HepG2 (cell line): ENCODE results near the gene DNAJC18. TPM values are rescaled to one million over a fixed set of nuclear protein-coding genes. Genes with fewer than 3 reads are reported as not detected.

ENCODE experiments used
- CBX1 ChIP-seq: IDR thresholded peaks from one replicate; pipeline ENCODE4 v1.6.1; 2016; ENCODE audit warnings: antibody characterized with exemption, low read depth
- CCAR2 ChIP-seq: fragments of 200-400 bp; formaldehyde crosslinking; optimal IDR thresholded peaks from 2 replicates; pipeline ENCODE3; 2018; ENCODE audit warnings: low read depth, mild to moderate bottlenecking, low read length, moderate library complexity
- CENPT ChIP-seq: sonication (generic); formaldehyde crosslinking; IDR thresholded peaks from 2 replicates; pipeline ENCODE4 v1.8.0; 2022; ENCODE audit warnings: low read depth, mild to moderate bottlenecking, moderate library complexity, missing genetic modification reagents
- CREM ChIP-seq, 2 experiments: sonication (generic) in 1 of 2; formaldehyde crosslinking in 1 of 2; IDR thresholded peaks; 2 replicates each; pipeline versions ENCODE4 v1.4.0 to v1.6.1; 2016 to 2020; ENCODE audit warnings: antibody characterized with exemption in 1 of 2, mild to moderate bottlenecking in 1 of 2, missing genetic modification reagents in 1 of 2
- DRAP1 ChIP-seq: IDR thresholded peaks from 2 replicates; pipeline ENCODE4 v1.6.1; 2016; ENCODE audit warnings: missing genetic modification reagents, missing compliant biosample characterization
- EHMT2 ChIP-seq: fragments of 200-600 bp; sonication (generic); IDR thresholded peaks from 2 replicates; pipeline ENCODE4 v1.7.0; 2017; ENCODE audit warnings: antibody characterized with exemption, low read depth, low read length, borderline replicate concordance
- FOXK2 ChIP-seq: fragments of 450-650 bp; IDR thresholded peaks from 2 replicates; pipeline ENCODE4 v1.6.1; 2016
- GLI4 ChIP-seq: sonication (generic); formaldehyde crosslinking; IDR thresholded peaks from 2 replicates; pipeline ENCODE4 v1.5.1; 2020; ENCODE audit warnings: missing genetic modification reagents, mild to moderate bottlenecking, moderate library complexity, borderline replicate concordance
- HIVEP1 ChIP-seq: sonication (generic); formaldehyde crosslinking; IDR thresholded peaks from 2 replicates; pipeline ENCODE4 v1.4.0; 2020; ENCODE audit warnings: mild to moderate bottlenecking, missing genetic modification reagents
- HOXA7 ChIP-seq: sonication (generic); formaldehyde crosslinking; IDR thresholded peaks from 2 replicates; pipeline ENCODE4 v1.8.1; 2022; ENCODE audit warnings: mild to moderate bottlenecking, missing genetic modification reagents, moderate library complexity
- MTA1 ChIP-seq: sonication (generic); formaldehyde crosslinking; IDR thresholded peaks from 2 replicates; pipeline ENCODE4 v1.4.0; 2020; ENCODE audit warnings: missing genetic modification reagents, mild to moderate bottlenecking, borderline replicate concordance
- NCOA5 ChIP-seq: sonication (generic); formaldehyde crosslinking; IDR thresholded peaks from 2 replicates; pipeline ENCODE4 v1.4.0; 2020; ENCODE audit warnings: missing genetic modification reagents
- WIZ ChIP-seq: sonication (generic); formaldehyde crosslinking; IDR thresholded peaks from 2 replicates; pipeline ENCODE4 v1.5.1; 2020; ENCODE audit warnings: mild to moderate bottlenecking, missing genetic modification reagents
- ZNF121 ChIP-seq: sonication (generic); formaldehyde crosslinking; IDR thresholded peaks from 2 replicates; pipeline ENCODE4 v1.5.0; 2020; ENCODE audit warnings: mild to moderate bottlenecking, missing genetic modification reagents
- ZNF124 ChIP-seq: sonication (generic); formaldehyde crosslinking; IDR thresholded peaks from 2 replicates; pipeline ENCODE4 v1.4.0; 2020; ENCODE audit warnings: missing genetic modification reagents
- ZNF225 ChIP-seq: sonication (generic); formaldehyde crosslinking; IDR thresholded peaks from 2 replicates; pipeline ENCODE4 v1.4.0; 2020; ENCODE audit warnings: mild to moderate bottlenecking, missing genetic modification reagents
- ZNF276 ChIP-seq: sonication (generic); formaldehyde crosslinking; IDR thresholded peaks from 2 replicates; pipeline ENCODE4 v1.4.0; 2020; ENCODE audit warnings: mild to moderate bottlenecking, low read depth, missing genetic modification reagents
- ZNF282 ChIP-seq: fragments of 450-650 bp; IDR thresholded peaks from 2 replicates; pipeline ENCODE4 v1.6.1; 2018; ENCODE audit not compliant: partially characterized antibody
- ZNF326 ChIP-seq: sonication (generic); formaldehyde crosslinking; IDR thresholded peaks from 2 replicates; pipeline ENCODE4 v1.4.0; 2020; ENCODE audit warnings: missing genetic modification reagents, borderline replicate concordance
- ZNF335 ChIP-seq: sonication (generic); formaldehyde crosslinking; IDR thresholded peaks from 2 replicates; pipeline ENCODE4 v1.4.0; 2020; ENCODE audit warnings: missing genetic modification reagents
- ZNF34 ChIP-seq: sonication (generic); formaldehyde crosslinking; IDR thresholded peaks from 2 replicates; pipeline ENCODE4 v1.4.0; 2020; ENCODE audit warnings: mild to moderate bottlenecking, missing genetic modification reagents, borderline replicate concordance
- ZNF567 ChIP-seq: sonication (generic); formaldehyde crosslinking; IDR thresholded peaks from 2 replicates; pipeline ENCODE4 v1.8.1; 2023; ENCODE audit warnings: mild to moderate bottlenecking, missing genetic modification reagents, borderline replicate concordance
- ZNF766 ChIP-seq: sonication (generic); formaldehyde crosslinking; IDR thresholded peaks from 2 replicates; pipeline ENCODE4 v1.5.0; 2020; ENCODE audit warnings: missing genetic modification reagents, borderline replicate concordance
- polyA plus RNA-seq, 8 experiments: library from polyadenylated mRNA; depleted of rRNA in 3 of 8; stranded (reverse) in 7 of 8; unstranded in 1 of 8; fragments of >200 nt; fragmentation: Illumina TruSeq in 4 of 8; extraction: Trizol in 4 of 8; gene quantifications; 2 replicates each; pipeline versions ENCODE4 v1.2.1 to v1.2.3, GENCODE V29; 2011 to 2016; ENCODE audit warnings: low read depth in 4 of 8, missing spikeins in 1 of 8, mixed read lengths in 1 of 8; ENCODE audit not compliant: insufficient read depth in 1 of 8
- total RNA-seq, 5 experiments: library from RNA; depleted of rRNA; stranded (reverse); fragments of >200 nt; fragmentation: Illumina TruSeq; extraction: Trizol; gene quantifications; 2 replicates each; pipeline ENCODE4 v1.2.3, GENCODE V29; 2016; ENCODE audit warnings: low read depth in 1 of 5
- TF ChIP-seq, protein P1 (sequence below): sonication (generic); formaldehyde crosslinking; IDR thresholded peaks from 2 replicates; pipeline ENCODE4 v1.4.0; 2020; ENCODE audit warnings: missing genetic modification reagents
- TF ChIP-seq, protein P2 (sequence below): sonication (generic); formaldehyde crosslinking; IDR thresholded peaks from 2 replicates; pipeline ENCODE4 v1.9.0; 2021; ENCODE audit warnings: missing genetic modification reagents, borderline replicate concordance

The DNAJC18 gene
- total and polyA plus RNA-seq, 2 of the 13 experiments (the other 11 are each of a cell fraction or from before 2014, with no cell fraction given): 6.5 to 6.6 TPM

DNA sequence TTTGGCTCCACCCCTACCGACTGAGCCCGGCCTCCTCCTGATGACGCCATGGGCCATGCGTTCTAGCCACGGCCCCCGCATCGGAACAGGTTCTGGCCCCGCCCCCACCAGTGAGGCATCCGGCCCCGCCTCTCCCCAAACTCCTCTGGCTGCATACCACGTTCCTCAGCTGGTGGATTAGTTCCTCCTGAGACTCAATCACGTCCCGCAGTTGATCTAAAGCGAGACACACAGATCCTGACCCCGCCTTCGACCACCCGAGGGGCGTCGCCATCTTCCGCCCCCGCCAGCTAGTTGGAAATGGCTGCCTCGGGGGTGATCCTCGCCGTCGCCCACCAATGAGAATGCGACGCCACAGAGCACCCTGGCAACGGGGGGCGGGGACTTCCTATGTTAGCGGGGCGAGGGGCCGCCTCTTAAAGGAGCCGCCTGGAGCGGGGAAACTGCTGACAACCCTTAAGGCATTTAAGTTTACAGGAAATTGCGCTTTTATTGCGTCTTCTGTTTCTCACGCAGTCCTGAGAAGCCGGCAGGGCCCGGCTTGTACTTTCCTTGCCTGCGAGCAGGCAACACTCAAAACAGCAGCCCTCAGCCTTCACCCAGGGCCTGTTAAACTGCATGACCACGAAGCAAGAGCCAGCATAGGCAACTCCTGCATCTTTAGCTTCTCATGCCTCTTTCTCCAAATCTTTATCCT is 35.4 kb downstream of the DNAJC18 start, which contains the start of gene SPATA24 (continued):
- TF ChIP-seq HOXA7 (CRISPR knock-in tag) (no peak), DRAP1 (CRISPR knock-in tag) (peak; percentile 32; the same call in 1 of the 2 replicates), ZNF766 (CRISPR knock-in tag) (no peak), ZNF121 (CRISPR knock-in tag) (no peak), ZNF335 (CRISPR knock-in tag) (peak; percentile 37; the same call in 1 of the 2 replicates), ZNF34 (no peak), CCAR2 (no peak), CREM (IDR thresholded peaks at IDR 0.05) (peak; percentile 77), CREM (CRISPR knock-in tag; IDR thresholded peaks at IDR 0.05) (no peak), ZNF567 (CRISPR knock-in tag) (no peak), ZNF276 (CRISPR knock-in tag) (no peak), HIVEP1 (CRISPR knock-in tag) (peak; percentile 72), MTA1 (no peak), ZNF225 (CRISPR knock-in tag) (peak; percentile 78; the same call in 1 of the 2 replicates), FOXK2 (no peak), ZNF326 (CRISPR knock-in tag) (no peak), CBX1 (no peak), NCOA5 (no peak), CENPT (CRISPR knock-in tag) (no peak), WIZ (no peak), ZNF124 (CRISPR knock-in tag) (no peak), EHMT2 (no peak), GLI4 (peak; percentile 71; the same call in 1 of the 2 replicates), ZNF282 (no peak)
- TF ChIP-seq, protein P1, sequence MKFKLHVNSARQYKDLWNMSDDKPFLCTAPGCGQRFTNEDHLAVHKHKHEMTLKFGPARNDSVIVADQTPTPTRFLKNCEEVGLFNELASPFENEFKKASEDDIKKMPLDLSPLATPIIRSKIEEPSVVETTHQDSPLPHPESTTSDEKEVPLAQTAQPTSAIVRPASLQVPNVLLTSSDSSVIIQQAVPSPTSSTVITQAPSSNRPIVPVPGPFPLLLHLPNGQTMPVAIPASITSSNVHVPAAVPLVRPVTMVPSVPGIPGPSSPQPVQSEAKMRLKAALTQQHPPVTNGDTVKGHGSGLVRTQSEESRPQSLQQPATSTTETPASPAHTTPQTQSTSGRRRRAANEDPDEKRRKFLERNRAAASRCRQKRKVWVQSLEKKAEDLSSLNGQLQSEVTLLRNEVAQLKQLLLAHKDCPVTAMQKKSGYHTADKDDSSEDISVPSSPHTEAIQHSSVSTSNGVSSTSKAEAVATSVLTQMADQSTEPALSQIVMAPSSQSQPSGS (CRISPR knock-in tag): no peak
- TF ChIP-seq, protein P2, sequence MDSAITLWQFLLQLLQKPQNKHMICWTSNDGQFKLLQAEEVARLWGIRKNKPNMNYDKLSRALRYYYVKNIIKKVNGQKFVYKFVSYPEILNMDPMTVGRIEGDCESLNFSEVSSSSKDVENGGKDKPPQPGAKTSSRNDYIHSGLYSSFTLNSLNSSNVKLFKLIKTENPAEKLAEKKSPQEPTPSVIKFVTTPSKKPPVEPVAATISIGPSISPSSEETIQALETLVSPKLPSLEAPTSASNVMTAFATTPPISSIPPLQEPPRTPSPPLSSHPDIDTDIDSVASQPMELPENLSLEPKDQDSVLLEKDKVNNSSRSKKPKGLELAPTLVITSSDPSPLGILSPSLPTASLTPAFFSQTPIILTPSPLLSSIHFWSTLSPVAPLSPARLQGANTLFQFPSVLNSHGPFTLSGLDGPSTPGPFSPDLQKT (CRISPR knock-in tag): no peak
